ENCODE measurements around the gene CSF2RB.

CSF2RB gene

DNA sequence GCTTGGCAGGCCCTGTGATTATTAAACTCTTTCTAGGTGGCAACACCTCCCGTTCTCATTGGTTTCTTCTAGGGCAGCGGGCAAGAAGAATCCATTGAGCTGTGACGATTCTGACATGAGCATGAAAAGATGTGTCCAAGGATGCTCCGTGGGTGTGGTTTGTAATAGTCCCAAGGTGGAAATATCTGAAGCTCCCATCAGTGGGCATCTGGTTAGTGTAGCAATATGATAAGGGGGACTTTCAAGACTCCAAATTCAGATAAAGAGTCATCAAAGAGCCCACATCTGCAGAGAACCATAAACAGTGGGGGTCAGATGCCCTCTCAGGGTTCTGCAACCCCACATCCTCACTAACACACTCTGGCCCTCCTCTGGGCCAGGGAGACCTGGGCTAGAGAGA is 63.2 kb downstream of the CSF2RB start:
- TF ChIP-seq, protein P1, sequence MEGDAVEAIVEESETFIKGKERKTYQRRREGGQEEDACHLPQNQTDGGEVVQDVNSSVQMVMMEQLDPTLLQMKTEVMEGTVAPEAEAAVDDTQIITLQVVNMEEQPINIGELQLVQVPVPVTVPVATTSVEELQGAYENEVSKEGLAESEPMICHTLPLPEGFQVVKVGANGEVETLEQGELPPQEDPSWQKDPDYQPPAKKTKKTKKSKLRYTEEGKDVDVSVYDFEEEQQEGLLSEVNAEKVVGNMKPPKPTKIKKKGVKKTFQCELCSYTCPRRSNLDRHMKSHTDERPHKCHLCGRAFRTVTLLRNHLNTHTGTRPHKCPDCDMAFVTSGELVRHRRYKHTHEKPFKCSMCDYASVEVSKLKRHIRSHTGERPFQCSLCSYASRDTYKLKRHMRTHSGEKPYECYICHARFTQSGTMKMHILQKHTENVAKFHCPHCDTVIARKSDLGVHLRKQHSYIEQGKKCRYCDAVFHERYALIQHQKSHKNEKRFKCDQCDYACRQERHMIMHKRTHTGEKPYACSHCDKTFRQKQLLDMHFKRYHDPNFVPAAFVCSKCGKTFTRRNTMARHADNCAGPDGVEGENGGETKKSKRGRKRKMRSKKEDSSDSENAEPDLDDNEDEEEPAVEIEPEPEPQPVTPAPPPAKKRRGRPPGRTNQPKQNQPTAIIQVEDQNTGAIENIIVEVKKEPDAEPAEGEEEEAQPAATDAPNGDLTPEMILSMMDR (IDR thresholded peaks at IDR 0.05; ENCODE audit: control extremely low read depth, extremely low read depth, low read depth, missing control alignments): no peak
- no peak for DNase-seq (ENCODE audit: extremely low spot score)
- CTCF ChIA-PET: interaction anchor here (0.8 to 5.8 kb wide), 48 partner anchors 8 to 466 kb away, joined by 3 to 100 read pairs (median 5); partner anchors contain the start of genes IFT27, MPST, NCF4 and TST
- POLR2A ChIA-PET: interaction anchor here (0.5 kb wide), 1 partner anchor 8 kb away, joined by 3 read pairs; no protein-coding TSS in a partner anchor

- peak; percentile 82 for DNase-seq (ENCODE audit: extremely low spot score)
- TF ChIP-seq, protein P1 (IDR thresholded peaks at IDR 0.05; ENCODE audit: control extremely low read depth, extremely low read depth, low read depth, missing control alignments): peak; percentile 70
- ChIA-PET POLR2A (interaction anchor here (0.5 to 0.9 kb wide), 2 partner anchors 9 to 202 kb away, joined by 3 read pairs; no protein-coding TSS in a partner anchor), CTCF (interaction anchor here (0.7 to 5.8 kb wide), 68 partner anchors 9 to 466 kb away, joined by 3 to 100 read pairs (median 4); partner anchors contain the start of genes IFT27, MPST, NCF4 and TST)
Measured at GRCh38 chr22:36977401-36977861, 64.0 kb downstream of the CSF2RB start.

GRCh38 chr22:36977947-36978660 is 64.7 kb downstream of the CSF2RB start:
- peak; percentile 95 for DNase-seq (ENCODE audit: extremely low spot score)
- TF ChIP-seq, protein P1 (IDR thresholded peaks at IDR 0.05; ENCODE audit: control extremely low read depth, extremely low read depth, low read depth, missing control alignments): peak; percentile 95
- CTCF ChIA-PET: interaction anchor here (0.6 to 5.8 kb wide), 67 partner anchors 9 to 467 kb away, joined by 3 to 100 read pairs (median 5); partner anchors contain the start of genes IFT27, MPST, NCF4 and TST
- POLR2A ChIA-PET: interaction anchor here (0.6 to 0.9 kb wide), 2 partner anchors 203 to 495 kb away, joined by 3 to 4 read pairs; no protein-coding TSS in a partner anchor

- POLR2A ChIA-PET: interaction anchor here (0.7 kb wide), 1 partner anchor 467 kb away, joined by 3 read pairs; no protein-coding TSS in a partner anchor
- TF ChIP-seq, protein P1 (IDR thresholded peaks at IDR 0.05; ENCODE audit: control extremely low read depth, extremely low read depth, low read depth, missing control alignments): no peak
- no peak for DNase-seq (ENCODE audit: extremely low spot score)
- CTCF ChIA-PET: interaction anchor here (0.8 to 5.8 kb wide), 16 partner anchors 10 to 432 kb away, joined by 3 to 100 read pairs (median 15); partner anchors contain the start of genes IFT27 and NCF4
Measured at GRCh38 chr22:36979016-36979910, 65.8 kb downstream of the CSF2RB start.

DNA sequence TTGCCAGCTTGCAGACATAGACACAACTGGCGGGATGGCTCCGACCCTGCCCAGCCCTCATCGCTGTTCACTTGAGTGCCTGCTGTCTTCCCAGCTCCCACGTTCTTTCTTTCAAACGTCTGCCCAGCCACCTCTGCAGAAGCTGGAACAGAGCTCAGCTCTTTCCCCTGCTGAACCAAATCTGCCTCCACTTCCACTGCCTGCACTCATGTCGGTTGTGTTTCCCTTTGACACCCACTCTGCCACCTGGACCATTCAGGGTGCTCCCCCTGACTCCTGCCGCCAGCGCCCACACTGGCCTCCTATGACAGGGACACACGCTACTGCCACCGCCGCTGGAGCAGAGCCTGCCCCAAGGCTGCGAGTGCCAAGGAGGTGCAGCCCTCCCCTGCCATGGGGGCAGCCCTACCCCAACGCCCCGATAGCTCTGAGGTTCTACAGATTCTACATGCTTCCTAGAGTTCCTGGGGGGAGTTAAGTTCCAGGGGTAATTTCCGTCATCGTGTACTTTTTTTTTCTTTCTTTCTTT is 67.9 kb downstream of the CSF2RB start:
- DNase-seq (ENCODE audit: extremely low spot score): no peak
- TF ChIP-seq, protein P1 (IDR thresholded peaks at IDR 0.05; ENCODE audit: control extremely low read depth, extremely low read depth, low read depth, missing control alignments): no peak
- CTCF ChIA-PET: interaction anchor here (0.8 to 2.4 kb wide), 4 partner anchors 22 to 203 kb away, joined by 3 to 8 read pairs (median 3); partner anchors contain the start of genes MPST and TST
- POLR2A ChIA-PET: no interaction called here

Measured in GM10248 (cell line).